GM18508 (cell line): ENCODE measurements around the gene CRYGS.
"Not testable (repeated sequence)": the region's sequence is repeated elsewhere in the genome, so short reads cannot be mapped to it uniquely, and the experiment has no call there.

Experiments
- ATAC-seq: cut with Tn5 transposase; IDR thresholded peaks from one replicate; pipeline ENCODE4 v1.9.1; 2021; ENCODE audit warnings: moderate number of reproducible peaks; ENCODE audit not compliant: insufficient read depth, unreplicated experiment

Gene CRYGS

GRCh38 chr3:186498022-186498421, 46.2 kb downstream of the CRYGS start:
- not testable (repeated sequence) for ATAC-seq

- ATAC-seq, result no peak
Measured at GRCh38 chr3:186497608-186498007, 46.6 kb downstream of the CRYGS start.

- ATAC-seq, result no peak
Measured at GRCh38 chr3:186496635-186497034, 47.5 kb downstream of the CRYGS start.

GRCh38 chr3:186496016-186496415, 48.2 kb downstream of the CRYGS start:
- no peak for ATAC-seq

- ATAC-seq, result no peak
Measured at GRCh38 chr3:186493525-186494255, 50.5 kb downstream of the CRYGS start.

GRCh38 chr3:186492385-186492984, 51.7 kb downstream of the CRYGS start:
- ATAC-seq, result no peak

- ATAC-seq, result no peak
Measured at GRCh38 chr3:186489507-186489906, 54.7 kb downstream of the CRYGS start.
